Muscle layer of duodenum (tissue), 2 donors: Measurements from ENCODE around the gene VANGL1.

ENCODE experiments used
- H3K27ac ChIP-seq: one replicate; pipeline ENCODE4 v1.7.0; 2013; ENCODE audit warnings: mild to moderate bottlenecking, low read length
- H3K27me3 ChIP-seq: one replicate; pipeline ENCODE4 v1.7.0; 2013; ENCODE audit warnings: low read depth, mild to moderate bottlenecking, control low read depth, low read length
- H3K36me3 ChIP-seq, 2 donors: one replicate each; pipeline ENCODE4 v1.7.0; 2013; ENCODE audit warnings: low read length in 2 of 2, control low read depth in 1 of 2, mild to moderate bottlenecking in 1 of 2; ENCODE audit not compliant: insufficient read depth in 2 of 2, control insufficient read depth in 1 of 2
- H3K4me1 ChIP-seq, 2 donors: one replicate each; pipeline ENCODE4 v1.7.0; 2013; ENCODE audit warnings: low read length in 2 of 2, mild to moderate bottlenecking in 2 of 2, control low read depth in 1 of 2, moderate library complexity in 1 of 2; ENCODE audit not compliant: insufficient read depth in 2 of 2, control insufficient read depth in 1 of 2
- H3K4me3 ChIP-seq, 2 donors: one replicate each; pipeline ENCODE4 v1.7.0; 2013; ENCODE audit warnings: low read length in 2 of 2, low read depth in 1 of 2, mild to moderate bottlenecking in 1 of 2
- H3K9me3 ChIP-seq, 2 donors: one replicate each; pipeline ENCODE4 v1.7.0; 2013; ENCODE audit warnings: low read length in 2 of 2, control low read depth in 1 of 2, mild to moderate bottlenecking in 1 of 2; ENCODE audit not compliant: control insufficient read depth in 1 of 2
- donor health status: healthy.

Gene VANGL1

GRCh38 chr1:115647047-115647446, 5.3 kb downstream of the VANGL1 start:
- no peaks in the 10 kb centered on the region for H3K9me3 ChIP-seq
- H3K27ac ChIP-seq = no peak overlapping the region
- peaks cover 0 to under 1% of the 10 kb centered on the region in 2 donors for H3K36me3 ChIP-seq
- H3K4me1 ChIP-seq = peaks cover 16 to 33% of the 10 kb centered on the region in 2 donors
- no peak overlapping the region for H3K4me3 ChIP-seq
- H3K27me3 ChIP-seq = no peaks in the 10 kb centered on the region

GRCh38 chr1:115647507-115647906, 5.7 kb downstream of the VANGL1 start:
- no peaks in the 10 kb centered on the region for H3K27me3 ChIP-seq
- no peak overlapping the region for H3K4me3 ChIP-seq
- peaks cover 0 to 4% of the 10 kb centered on the region in 2 donors for H3K36me3 ChIP-seq
- peaks cover 16 to 33% of the 10 kb centered on the region in 2 donors for H3K4me1 ChIP-seq
- no peaks in the 10 kb centered on the region for H3K9me3 ChIP-seq
- no peak overlapping the region for H3K27ac ChIP-seq

GRCh38 chr1:115647919-115648650, 6.3 kb downstream of the VANGL1 start:
- Histone ChIP-seq H3K4me1 (peaks cover 16 to 32% of the 10 kb centered on the region in 2 donors), H3K27me3 (no peaks in the 10 kb centered on the region)

GRCh38 chr1:115648717-115649691, 7.2 kb downstream of the VANGL1 start:
- Histone ChIP-seq H3K27ac (no peak overlapping the region), H3K27me3 (no peaks in the 10 kb centered on the region), H3K4me1 (peaks cover 16 to 26% of the 10 kb centered on the region in 2 donors), H3K9me3 (no peaks in the 10 kb centered on the region), H3K36me3 (peaks cover 0 to 10% of the 10 kb centered on the region in 2 donors), H3K4me3 (no peak overlapping the region)

More at GRCh38 chr1:115647919-115648650, 6.3 kb downstream of the VANGL1 start:
- Histone ChIP-seq H3K36me3 (peaks cover 0 to 4% of the 10 kb centered on the region in 2 donors), H3K9me3 (no peaks in the 10 kb centered on the region), H3K27ac (no peak overlapping the region), H3K4me3 (no peak overlapping the region)

GRCh38 chr1:115649964-115650363, 8.2 kb downstream of the VANGL1 start:
- Histone ChIP-seq H3K27me3 (no peaks in the 10 kb centered on the region), H3K36me3 (peaks cover 0 to 10% of the 10 kb centered on the region in 2 donors), H3K9me3 (no peaks in the 10 kb centered on the region), H3K4me1 (peaks cover 16 to 34% of the 10 kb centered on the region in 2 donors), H3K27ac (no peak overlapping the region), H3K4me3 (no peak overlapping the region)

GRCh38 chr1:115650961-115651360, 9.2 kb downstream of the VANGL1 start:
- Histone ChIP-seq H3K27me3 (no peaks in the 10 kb centered on the region), H3K4me3 (no peak overlapping the region), H3K27ac (no peak overlapping the region), H3K36me3 (peaks cover 0 to 10% of the 10 kb centered on the region in 2 donors), H3K9me3 (no peaks in the 10 kb centered on the region), H3K4me1 (peaks cover 24 to 41% of the 10 kb centered on the region in 2 donors)

GRCh38 chr1:115651391-115651790, 9.6 kb downstream of the VANGL1 start:
- Histone ChIP-seq H3K4me1 (peaks cover 24 to 43% of the 10 kb centered on the region in 2 donors), H3K4me3 (no peak overlapping the region), H3K36me3 (peaks cover 0 to 10% of the 10 kb centered on the region in 2 donors), H3K27ac (no peak overlapping the region), H3K9me3 (no peaks in the 10 kb centered on the region), H3K27me3 (no peaks in the 10 kb centered on the region)

- Histone ChIP-seq H3K27ac (no peak overlapping the region), H3K4me1 (peaks cover 18 to 44% of the 10 kb centered on the region in 2 donors), H3K36me3 (peaks cover 0 to 10% of the 10 kb centered on the region in 2 donors), H3K27me3 (no peaks in the 10 kb centered on the region), H3K4me3 (no peak overlapping the region), H3K9me3 (no peaks in the 10 kb centered on the region)
These were observed 10.5 kb downstream of the VANGL1 start for GRCh38 chr1:115652236-115652788.

GRCh38 chr1:115654125-115654524, 12.4 kb downstream of the VANGL1 start:
- no peaks in the 10 kb centered on the region for H3K27me3 ChIP-seq
- H3K27ac ChIP-seq = no peak overlapping the region
- peaks cover 4 to 10% of the 10 kb centered on the region in 2 donors for H3K36me3 ChIP-seq
- H3K9me3 ChIP-seq = no peaks in the 10 kb centered on the region
- H3K4me1 ChIP-seq = peaks cover 18 to 44% of the 10 kb centered on the region in 2 donors
- no peak overlapping the region for H3K4me3 ChIP-seq

GRCh38 chr1:115654663-115655305, 13.0 kb downstream of the VANGL1 start:
- Histone ChIP-seq H3K36me3 (peaks cover 10% of the 10 kb centered on the region in 2 donors), H3K9me3 (no peaks in the 10 kb centered on the region), H3K4me3 (no peak overlapping the region), H3K4me1 (peaks cover 14 to 37% of the 10 kb centered on the region in 2 donors), H3K27me3 (no peaks in the 10 kb centered on the region), H3K27ac (no peak overlapping the region)
